GM13976 (cell line): ENCODE measurements around the gene CAMSAP2.

Experiments used
- DNase-seq: peaks from one replicate; pipeline ENCODE4 v3.0.0; 2012; ENCODE audit warnings: low spot score
- CTCF ChIP-seq: IDR thresholded peaks from 2 replicates; pipeline ENCODE4 v1.5.1; 2012; ENCODE audit warnings: borderline replicate concordance, mild to moderate bottlenecking; ENCODE audit not compliant: insufficient read depth; ENCODE audit errors: extremely low read depth, missing control alignments, control extremely low read depth
- in situ Hi-C: fragments of 300-500 bp; cut with MboI; formaldehyde crosslinking; loops from one replicate; pipeline ENCODE4 v1.12.0; 2022; ENCODE audit warnings: low sequenced_read_pairs, mixed read lengths, inconsistent platforms; ENCODE audit not compliant: unreplicated experiment

CAMSAP2 gene

GRCh38 chr1:200837931-200838571, 99.4 kb downstream of the CAMSAP2 start:
- DNase-seq: peak; percentile 15
- in situ Hi-C loops: no loop called here
- peak; percentile 5 for TF ChIP-seq CTCF

DNA sequence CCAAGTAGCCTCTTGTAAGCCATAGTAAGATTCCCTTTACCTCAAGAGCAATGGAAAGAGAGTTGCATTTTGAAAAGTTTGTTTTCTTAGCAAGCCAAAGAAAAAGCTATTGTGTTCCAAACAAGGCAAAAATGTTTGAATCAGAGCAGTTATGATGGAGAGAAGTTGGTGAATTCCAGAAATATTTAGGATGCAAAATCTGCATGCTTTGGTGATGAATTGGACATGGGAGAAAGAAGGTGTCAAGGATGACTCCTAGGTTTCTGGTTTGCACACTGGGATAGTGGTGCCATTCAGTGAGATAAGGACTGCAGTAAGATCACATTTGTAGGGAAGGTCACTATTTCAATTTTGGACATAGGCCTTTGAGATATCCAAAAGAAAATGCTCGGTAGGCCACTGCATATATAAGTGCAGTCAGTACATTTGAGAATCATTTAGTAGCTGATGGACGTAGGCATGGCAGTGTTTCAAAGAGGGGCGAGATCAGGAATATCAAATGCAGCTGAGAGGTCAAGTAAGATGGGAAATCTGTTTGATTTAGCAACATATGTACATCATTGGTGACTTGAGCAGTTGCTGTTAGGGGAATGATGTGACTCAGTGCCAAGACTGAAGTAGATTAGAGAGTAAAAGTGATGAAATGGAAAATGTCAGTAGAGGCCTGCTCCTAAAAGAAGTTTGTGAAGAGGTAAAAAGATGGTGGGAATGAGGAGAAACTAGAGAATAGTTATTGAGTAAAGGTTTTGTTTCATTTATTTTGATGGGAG, 100.2 kb downstream of the CAMSAP2 start:
- no peak for DNase-seq
- in situ Hi-C loops: no loop called here

DNA sequence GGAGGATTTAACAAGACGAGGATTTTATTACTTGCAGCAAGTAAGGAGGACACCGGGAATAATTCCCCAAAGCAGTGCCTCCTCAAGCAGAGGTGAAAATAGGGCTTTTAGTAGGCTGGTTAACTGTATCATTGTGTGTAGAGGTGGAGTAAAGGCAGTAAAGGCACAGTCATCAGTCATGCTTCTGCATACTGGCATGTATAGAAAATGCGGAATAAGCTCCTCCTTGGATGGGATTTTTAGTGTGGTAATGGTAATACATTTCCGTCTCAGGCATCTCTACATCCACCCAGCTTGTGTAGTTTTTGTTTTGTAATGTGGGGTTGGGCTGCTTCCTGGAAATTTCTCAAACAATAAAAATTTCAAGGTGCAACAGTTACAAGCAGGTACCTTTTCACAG, 106.7 kb downstream of the CAMSAP2 start:
- in situ Hi-C loops: no loop called here
- DNase-seq: no peak
- TF ChIP-seq CTCF: no peak

More for the DNA sequence above, 100.2 kb downstream of the CAMSAP2 start:
- TF ChIP-seq CTCF: no peak

DNA sequence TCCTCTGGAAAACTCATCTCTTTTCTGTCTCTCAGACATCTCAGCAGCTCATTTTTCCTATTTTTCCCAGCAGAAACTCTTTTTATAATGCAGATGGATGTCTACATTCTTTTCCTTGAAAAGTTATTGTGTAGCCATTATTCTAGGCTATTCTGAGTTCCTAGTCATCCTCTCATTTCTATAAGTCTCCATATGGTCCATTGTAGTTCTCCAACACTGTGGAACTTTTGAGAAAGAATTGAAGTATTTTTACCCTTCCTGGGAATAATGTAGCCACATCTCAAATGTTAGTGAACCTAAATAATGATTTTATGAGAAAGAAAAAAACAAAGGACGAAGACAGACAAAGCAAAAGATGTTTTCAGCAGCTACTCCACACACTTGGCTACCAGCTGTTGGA, 107.7 kb downstream of the CAMSAP2 start:
- in situ Hi-C loops: no loop called here
- no peak for TF ChIP-seq CTCF
- no peak for DNase-seq

- in situ Hi-C loops: no loop called here
- no peak for TF ChIP-seq CTCF
- no peak for DNase-seq
Observed at GRCh38 chr1:200849430-200849829, 110.7 kb downstream of the CAMSAP2 start.

DNA sequence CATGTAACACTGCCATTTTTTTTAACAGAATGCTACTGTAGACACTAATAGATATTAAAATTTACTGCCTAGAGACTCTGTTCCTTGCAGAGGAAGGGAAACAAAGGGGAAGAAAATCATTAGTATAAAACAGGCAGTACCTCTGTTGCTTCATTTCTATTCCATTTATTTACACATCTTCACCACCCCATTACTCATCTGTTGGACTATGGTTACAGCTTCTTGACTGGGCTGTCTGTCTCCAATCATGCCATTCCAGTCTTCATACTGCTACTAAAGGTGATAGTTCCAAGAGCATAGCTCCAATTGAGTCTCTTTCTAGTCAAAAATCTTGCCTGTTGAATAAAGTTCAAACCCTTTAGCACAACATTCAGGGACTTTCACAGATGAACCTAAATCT, 111.9 kb downstream of the CAMSAP2 start:
- in situ Hi-C loops: no loop called here
- TF ChIP-seq CTCF: no peak
- no peak for DNase-seq
